ENCODE results near the gene PTPRJ.

DNA sequence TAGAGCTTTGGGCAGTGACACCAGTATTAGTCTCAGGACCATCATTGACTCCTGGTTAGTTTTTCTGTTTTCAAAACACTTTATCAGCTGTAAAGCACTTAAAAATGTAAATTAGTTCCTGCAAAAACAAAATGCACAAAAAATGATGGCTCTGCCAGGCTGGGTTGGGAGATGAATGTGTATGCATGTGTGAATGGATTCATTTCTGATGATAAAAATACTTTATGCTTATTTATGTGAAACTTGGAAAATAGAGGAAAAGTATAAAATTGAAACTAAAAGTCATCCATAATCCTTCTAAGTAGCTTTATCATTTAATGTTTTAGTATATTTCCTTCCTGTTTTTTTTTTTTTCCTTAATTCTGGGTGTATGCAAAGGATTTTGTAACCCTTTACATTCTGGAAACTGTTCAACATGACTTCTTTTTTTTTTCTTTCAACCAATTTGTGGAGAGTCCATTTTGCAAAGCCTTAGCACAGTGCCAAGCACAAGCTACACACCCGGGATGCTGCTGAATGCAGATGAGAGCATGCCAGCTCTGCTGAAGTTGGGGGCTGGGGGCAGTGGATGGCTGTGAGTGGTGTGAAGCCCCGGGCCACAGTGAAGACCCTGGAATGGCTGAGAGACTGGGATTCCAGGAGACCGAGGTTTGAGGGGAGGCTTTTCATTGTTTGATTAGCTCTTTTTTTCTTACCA, 37.6 kb downstream of the PTPRJ start:
- TF ChIP-seq, protein P1, sequence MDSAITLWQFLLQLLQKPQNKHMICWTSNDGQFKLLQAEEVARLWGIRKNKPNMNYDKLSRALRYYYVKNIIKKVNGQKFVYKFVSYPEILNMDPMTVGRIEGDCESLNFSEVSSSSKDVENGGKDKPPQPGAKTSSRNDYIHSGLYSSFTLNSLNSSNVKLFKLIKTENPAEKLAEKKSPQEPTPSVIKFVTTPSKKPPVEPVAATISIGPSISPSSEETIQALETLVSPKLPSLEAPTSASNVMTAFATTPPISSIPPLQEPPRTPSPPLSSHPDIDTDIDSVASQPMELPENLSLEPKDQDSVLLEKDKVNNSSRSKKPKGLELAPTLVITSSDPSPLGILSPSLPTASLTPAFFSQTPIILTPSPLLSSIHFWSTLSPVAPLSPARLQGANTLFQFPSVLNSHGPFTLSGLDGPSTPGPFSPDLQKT (CRISPR knock-in tag; IDR thresholded peaks at IDR 0.05; ENCODE audit: borderline replicate concordance): no peak
- TF ChIP-seq CREM (IDR thresholded peaks at IDR 0.05) (no peak), CREM (CRISPR knock-in tag; IDR thresholded peaks at IDR 0.05) (no peak), SALL2 (CRISPR knock-in tag; IDR thresholded peaks at IDR 0.05) (no peak), CBFB (CRISPR knock-in tag; IDR thresholded peaks at IDR 0.05) (no peak), MAFK (conservative IDR thresholded peaks at IDR 0.05 in 1 of 2, IDR thresholded peaks at IDR 0.05 in 1 of 2; ENCODE audit: low read length in 2 of 2) (no peak), ZNF33B (CRISPR knock-in tag; IDR thresholded peaks at IDR 0.05) (no peak)
- TF ChIP-seq, protein P2, sequence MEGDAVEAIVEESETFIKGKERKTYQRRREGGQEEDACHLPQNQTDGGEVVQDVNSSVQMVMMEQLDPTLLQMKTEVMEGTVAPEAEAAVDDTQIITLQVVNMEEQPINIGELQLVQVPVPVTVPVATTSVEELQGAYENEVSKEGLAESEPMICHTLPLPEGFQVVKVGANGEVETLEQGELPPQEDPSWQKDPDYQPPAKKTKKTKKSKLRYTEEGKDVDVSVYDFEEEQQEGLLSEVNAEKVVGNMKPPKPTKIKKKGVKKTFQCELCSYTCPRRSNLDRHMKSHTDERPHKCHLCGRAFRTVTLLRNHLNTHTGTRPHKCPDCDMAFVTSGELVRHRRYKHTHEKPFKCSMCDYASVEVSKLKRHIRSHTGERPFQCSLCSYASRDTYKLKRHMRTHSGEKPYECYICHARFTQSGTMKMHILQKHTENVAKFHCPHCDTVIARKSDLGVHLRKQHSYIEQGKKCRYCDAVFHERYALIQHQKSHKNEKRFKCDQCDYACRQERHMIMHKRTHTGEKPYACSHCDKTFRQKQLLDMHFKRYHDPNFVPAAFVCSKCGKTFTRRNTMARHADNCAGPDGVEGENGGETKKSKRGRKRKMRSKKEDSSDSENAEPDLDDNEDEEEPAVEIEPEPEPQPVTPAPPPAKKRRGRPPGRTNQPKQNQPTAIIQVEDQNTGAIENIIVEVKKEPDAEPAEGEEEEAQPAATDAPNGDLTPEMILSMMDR (CRISPR knock-in tag; IDR thresholded peaks at IDR 0.05): no peak
